GM12801 (cell line): ENCODE results near the gene PTPN6.

Source experiments
- CTCF ChIP-seq: IDR thresholded peaks from one replicate; pipeline ENCODE4 v1.5.1; 2011; ENCODE audit warnings: control low read depth; ENCODE audit not compliant: insufficient read length; ENCODE audit errors: extremely low read depth

Gene PTPN6

DNA sequence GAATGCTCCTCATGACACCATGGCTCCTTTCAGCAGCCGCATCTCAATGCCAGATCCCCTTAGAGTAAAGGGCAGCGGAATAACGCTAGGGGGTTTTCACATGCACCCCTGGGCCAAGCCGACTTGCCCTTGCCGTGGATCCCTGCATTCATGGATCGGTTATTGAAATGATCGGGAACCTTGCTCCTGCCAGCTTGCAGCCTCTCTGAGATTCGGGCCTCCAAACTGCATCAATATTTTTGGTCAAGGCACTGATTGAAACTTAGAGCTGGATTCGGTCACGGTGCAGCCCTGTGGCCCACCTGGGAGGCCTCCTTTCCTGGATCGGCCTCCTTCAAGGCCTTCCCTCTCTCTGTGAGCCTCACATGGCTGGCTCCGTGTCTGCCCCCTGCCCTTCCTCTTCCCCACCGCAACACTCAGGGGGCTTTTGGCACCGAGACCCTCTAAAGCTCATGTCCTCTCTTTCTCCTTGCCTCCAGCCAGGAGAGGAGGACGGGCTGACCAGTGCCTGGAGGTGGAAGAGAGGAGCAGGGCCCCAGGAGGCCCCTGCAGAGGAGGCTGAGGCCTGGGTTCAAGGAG lies 1.8 kb downstream of the PTPN6 start:
- TF ChIP-seq CTCF: no peak

GRCh38 chr12:6953442-6954315 lies 2.5 kb downstream of the PTPN6 start:
- no peak for TF ChIP-seq CTCF

DNA sequence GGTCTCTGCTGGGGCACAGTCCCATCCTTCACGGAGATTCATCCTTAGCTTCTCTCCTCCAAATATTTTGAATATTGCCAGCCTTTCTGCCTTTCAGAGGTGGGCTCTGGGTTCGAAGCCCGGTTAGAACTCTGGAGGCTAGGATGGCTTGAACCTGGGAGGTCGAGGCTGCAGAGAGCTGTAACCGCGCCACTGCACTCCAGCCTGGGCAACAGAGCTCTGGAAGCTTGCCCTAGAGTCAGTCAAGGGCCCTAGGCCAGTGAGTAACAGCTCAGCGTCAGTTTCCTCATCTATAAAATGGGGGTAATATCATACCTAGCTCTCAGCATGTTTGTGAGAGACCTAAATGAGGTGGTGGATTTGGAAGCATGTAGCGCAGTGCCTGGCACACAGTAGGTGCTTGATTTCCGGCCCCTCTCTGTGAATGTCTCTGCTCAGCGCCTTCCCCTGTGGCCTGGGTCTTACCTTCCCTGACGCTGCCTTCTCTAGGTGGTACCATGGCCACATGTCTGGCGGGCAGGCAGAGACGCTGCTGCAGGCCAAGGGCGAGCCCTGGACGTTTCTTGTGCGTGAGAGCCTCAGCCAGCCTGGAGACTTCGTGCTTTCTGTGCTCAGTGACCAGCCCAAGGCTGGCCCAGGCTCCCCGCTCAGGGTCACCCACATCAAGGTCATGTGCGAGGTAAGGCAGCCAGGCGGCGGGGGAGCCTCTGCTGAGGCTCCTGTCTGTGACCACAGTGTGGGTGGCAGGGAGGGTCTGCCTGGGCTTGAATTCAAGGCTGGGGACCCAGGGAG lies 3.4 kb downstream of the PTPN6 start:
- TF ChIP-seq CTCF: no peak

- TF ChIP-seq CTCF: no peak
Observed at GRCh38 chr12:6955108-6956020, 4.2 kb downstream of the PTPN6 start.

DNA sequence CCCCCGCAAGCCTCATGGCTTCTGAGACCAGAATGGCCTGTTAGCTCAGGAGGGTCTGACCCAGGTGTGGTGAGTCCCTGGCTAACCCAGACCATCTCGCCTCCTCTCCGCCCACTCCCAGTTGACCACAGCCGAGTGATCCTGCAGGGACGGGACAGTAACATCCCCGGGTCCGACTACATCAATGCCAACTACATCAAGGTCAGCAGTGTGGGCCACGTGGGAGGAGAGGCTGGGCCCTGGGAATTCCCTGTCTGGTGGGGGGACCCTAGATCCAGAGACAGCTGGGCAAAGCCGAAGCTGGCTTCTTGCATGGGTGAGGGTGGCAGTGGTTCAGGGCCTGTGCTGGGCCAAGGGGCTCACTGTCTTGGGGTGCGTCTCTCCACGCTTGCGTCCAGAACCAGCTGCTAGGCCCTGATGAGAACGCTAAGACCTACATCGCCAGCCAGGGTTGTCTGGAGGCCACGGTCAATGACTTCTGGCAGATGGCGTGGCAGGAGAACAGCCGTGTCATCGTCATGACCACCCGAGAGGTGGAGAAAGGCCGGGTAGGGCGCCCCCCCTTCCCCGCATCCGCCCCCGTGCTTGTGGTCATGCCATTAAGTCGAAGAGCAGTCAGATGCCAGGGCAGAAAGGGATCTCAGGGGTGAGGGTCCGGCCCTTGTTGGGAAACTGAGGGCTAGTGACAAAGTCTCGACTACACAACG lies 5.0 kb downstream of the PTPN6 start:
- no peak for TF ChIP-seq CTCF

- TF ChIP-seq CTCF: no peak
Observed at GRCh38 chr12:6957151-6957701, 6.1 kb downstream of the PTPN6 start.
